HepG2 (cell line): ENCODE measurements around the gene PRIMA1. TPM values are rescaled to one million over a fixed set of nuclear protein-coding genes. Genes with fewer than 3 reads are reported as not detected.

Experiments
- ATAC-seq: fragments of 200-7000 bp; cut with Tn5 transposase; 3 replicates; pipeline ENCODE4 v1.9.1; 2020; ENCODE audit warnings: mild to moderate bottlenecking, moderate library complexity
- BruUV-seq: library from RNA; stranded (reverse); fragments of 400-500 nt; replicated peaks from 2 replicates; lab custom pipeline; 2021; lab: Mats Ljungman, UMichigan
- CTCF ChIA-PET: fragments of 300-600 bp; formaldehyde crosslinking; extraction: SDS; loops from one replicate; lab custom pipeline; 2021; ENCODE audit warnings: low total read pairs, inconsistent platforms, low intra/inter-chr PET ratio; lab: Yijun Ruan, JAX
- POLR2A ChIA-PET: fragments of 350-600 bp; sonication (Branson Sonifier 250); formaldehyde crosslinking; loops from one replicate; lab custom pipeline; 2020; ENCODE audit warnings: antibody characterized with exemption, inconsistent platforms; lab: Yijun Ruan, JAX
- DNase-seq: peaks from one replicate; pipeline ENCODE4 v3.0.0-alpha.2; 2015; ENCODE audit warnings: low spot score
- FAIRE-seq: peaks from 3 replicates; lab custom pipeline; 2011; peaks lifted over from hg19 to GRCh38; lab: Jason Lieb, UNC
- H2AFZ ChIP-seq: one replicate; pipeline ENCODE4 v1.6.1; 2011; ENCODE audit warnings: low read length, inconsistent platforms
- H3K27ac ChIP-seq: fragments of 300-600 bp; 3 replicates; pipeline ENCODE4 v1.8.0; 2011; ENCODE audit warnings: mixed run types, mild to moderate bottlenecking, mixed read lengths, low read length, inconsistent platforms; ENCODE audit not compliant: insufficient read depth; ENCODE audit errors: extremely low read length
- H3K27me3 ChIP-seq, 2 experiments: fragments of 200-600 bp in 1 of 2; 2 replicates in 1 of 2; 3 replicates in 1 of 2; pipeline versions ENCODE4 v1.6.0 to v1.8.0; 2011; ENCODE audit warnings: low read length in 2 of 2, mild to moderate bottlenecking in 2 of 2, moderate library complexity in 2 of 2, inconsistent platforms in 1 of 2; ENCODE audit not compliant: insufficient read depth in 2 of 2, control insufficient read depth in 1 of 2
- H3K36me3 ChIP-seq, 2 experiments: fragments of 200-600 bp in 1 of 2; replicated peaks in 1 of 2; 2 replicates in 1 of 2; 3 replicates in 1 of 2; pipeline versions ENCODE4 v1.5.1 to v1.8.0; 2011; ENCODE audit warnings: low read length in 2 of 2, inconsistent platforms in 1 of 2; ENCODE audit not compliant: insufficient read depth in 2 of 2, control insufficient read depth in 1 of 2
- H3K4me1 ChIP-seq: 2 replicates; pipeline ENCODE4 v1.5.1; 2012; ENCODE audit warnings: low read length, inconsistent platforms; ENCODE audit not compliant: insufficient read depth
- H3K4me2 ChIP-seq: 2 replicates; pipeline ENCODE4 v1.6.0; 2011; ENCODE audit warnings: low read depth, low read length, inconsistent platforms
- H3K4me3 ChIP-seq, 3 experiments: fragments of 200-600 bp in 1 of 3; sonication (generic), shearing (Covaris generic) in 1 of 3; replicated peaks in 1 of 3; 2 replicates each; pipeline ENCODE4 v1.5.1; 2011 to 2016; ENCODE audit warnings: low read length in 3 of 3, inconsistent platforms in 2 of 3, low read depth in 2 of 3, mild to moderate bottlenecking in 2 of 3, control low read depth in 1 of 3, mixed read lengths in 1 of 3; ENCODE audit not compliant: insufficient read depth in 1 of 3
- H3K79me2 ChIP-seq: one replicate; pipeline ENCODE4 v1.6.1; 2011; ENCODE audit warnings: low read length, inconsistent platforms; ENCODE audit not compliant: insufficient read depth
- H3K9ac ChIP-seq: 2 replicates; pipeline ENCODE4 v1.6.0; 2011; ENCODE audit warnings: mild to moderate bottlenecking, low read depth, low read length, inconsistent platforms; ENCODE audit not compliant: insufficient read depth
- H3K9me3 ChIP-seq: 2 replicates; pipeline ENCODE4 v1.5.1; 2012; ENCODE audit warnings: mild to moderate bottlenecking, low read length
- H4K20me1 ChIP-seq: 2 replicates; pipeline ENCODE4 v1.6.0; 2011; ENCODE audit warnings: inconsistent platforms, mild to moderate bottlenecking, low read length, moderate library complexity; ENCODE audit not compliant: insufficient read depth
- ARHGAP35 ChIP-seq: sonication (generic); formaldehyde crosslinking; IDR thresholded peaks from 2 replicates; pipeline ENCODE4 v1.9.0; 2022; ENCODE audit warnings: mild to moderate bottlenecking, inconsistent platforms, moderate library complexity, missing genetic modification reagents, borderline replicate concordance
- BRD4 ChIP-seq: sonication (generic); formaldehyde crosslinking; IDR thresholded peaks from 2 replicates; pipeline ENCODE4 v1.4.0; 2020; ENCODE audit warnings: missing genetic modification reagents
- ISX ChIP-seq: sonication (generic); formaldehyde crosslinking; conservative IDR thresholded peaks from 2 replicates; pipeline ENCODE4 v1.5.0; 2020; ENCODE audit warnings: missing genetic modification reagents
- KAT2B ChIP-seq: fragments of 150-350 bp; IDR thresholded peaks from 2 replicates; pipeline ENCODE4 v1.6.1; 2014; ENCODE audit warnings: low read depth, low read length, borderline replicate concordance
- LCORL ChIP-seq, 2 experiments: fragments of 450-650 bp in 1 of 2; sonication (generic) in 1 of 2; formaldehyde crosslinking in 1 of 2; IDR thresholded peaks; 2 replicates each; pipeline versions ENCODE4 v1.5.0 to v1.6.1; 2017 to 2020; ENCODE audit warnings: antibody characterized with exemption in 1 of 2, missing genetic modification reagents in 1 of 2
- MED13 ChIP-seq: sonication (generic); formaldehyde crosslinking; IDR thresholded peaks from 2 replicates; pipeline ENCODE4 v1.5.0; 2020; ENCODE audit warnings: missing genetic modification reagents
- MED8 ChIP-seq: sonication (generic); formaldehyde crosslinking; IDR thresholded peaks from 2 replicates; pipeline ENCODE4 v1.8.1; 2023; ENCODE audit warnings: mild to moderate bottlenecking, missing genetic modification reagents; ENCODE audit not compliant: insufficient replicate concordance
- PAWR ChIP-seq: sonication (generic); formaldehyde crosslinking; IDR thresholded peaks from 2 replicates; pipeline ENCODE4 v1.4.0; 2020; ENCODE audit warnings: missing genetic modification reagents, mild to moderate bottlenecking, borderline replicate concordance
- SRSF9 ChIP-seq: fragments of 200-400 bp; formaldehyde crosslinking; IDR thresholded peaks from 2 replicates; pipeline ENCODE4 v1.6.1; 2018; ENCODE audit warnings: borderline replicate concordance, mild to moderate bottlenecking, low read depth, low read length; ENCODE audit not compliant: insufficient read depth, poor library complexity, severe bottlenecking
- STAG1 ChIP-seq: sonication (generic); formaldehyde crosslinking; IDR thresholded peaks from 2 replicates; pipeline ENCODE4 v1.4.0; 2020; ENCODE audit warnings: missing genetic modification reagents
- ZKSCAN1 ChIP-seq: fragments of 150-350 bp; IDR thresholded peaks from 2 replicates; pipeline ENCODE4 v1.6.1; 2014; ENCODE audit warnings: low read length
- ZNF207 ChIP-seq: fragments of 450-650 bp; IDR thresholded peaks from 2 replicates; pipeline ENCODE4 v1.6.1; 2016; ENCODE audit warnings: antibody characterized with exemption, borderline replicate concordance
- ZNF367 ChIP-seq: sonication (generic); formaldehyde crosslinking; IDR thresholded peaks from 2 replicates; pipeline ENCODE4 v1.4.0; 2020; ENCODE audit warnings: missing genetic modification reagents, borderline replicate concordance
- ZNF430 ChIP-seq: sonication (generic); formaldehyde crosslinking; IDR thresholded peaks from 2 replicates; pipeline ENCODE4 v1.9.0; 2021; ENCODE audit warnings: mild to moderate bottlenecking, missing genetic modification reagents
- ZNF724P ChIP-seq: sonication (generic); formaldehyde crosslinking; IDR thresholded peaks from 2 replicates; pipeline ENCODE4 v1.8.0; 2022; ENCODE audit warnings: missing genetic modification reagents, borderline replicate concordance
- ZNF839 ChIP-seq: sonication (generic); formaldehyde crosslinking; IDR thresholded peaks from 2 replicates; pipeline ENCODE4 v1.4.0; 2020; ENCODE audit warnings: missing genetic modification reagents, mild to moderate bottlenecking, borderline replicate concordance
- WGBS: methylation state at CpG from one replicate; pipeline ENCODE4 v1.1.6; 2017; ENCODE audit warnings: low lambda C conversion rate; 5-methylcytosine and 5-hydroxymethylcytosine counted together
- in situ Hi-C: cut with HindIII; loops from 2 replicates; pipeline ENCODE4 v1.10.0; 2017; ENCODE audit warnings: low pct_unique_long_range_greater_than_20kb; ENCODE audit not compliant: extremely low pct_ligation_motif_present
- intact Hi-C: fragments of 100-400 bp; cut with micrococcal nuclease; formaldehyde crosslinking; loops from one replicate; pipeline ENCODE4 v1.10.0; 2022; ENCODE audit not compliant: unreplicated experiment
- polyA plus RNA-seq, 8 experiments: library from polyadenylated mRNA; depleted of rRNA in 3 of 8; stranded (reverse) in 7 of 8; unstranded in 1 of 8; fragments of >200 nt; fragmentation: Illumina TruSeq in 4 of 8; extraction: Trizol in 4 of 8; gene quantifications; 2 replicates each; pipeline versions ENCODE4 v1.2.1 to v1.2.3, GENCODE V29; 2011 to 2016; ENCODE audit warnings: low read depth in 4 of 8, missing spikeins in 1 of 8, mixed read lengths in 1 of 8; ENCODE audit not compliant: insufficient read depth in 1 of 8
- total RNA-seq, 5 experiments: library from RNA; depleted of rRNA; stranded (reverse); fragments of >200 nt; fragmentation: Illumina TruSeq; extraction: Trizol; gene quantifications; 2 replicates each; pipeline ENCODE4 v1.2.3, GENCODE V29; 2016; ENCODE audit warnings: low read depth in 1 of 5

PRIMA1 gene
- total and polyA plus RNA-seq, 2 of the 13 experiments (the other 11 are each of a cell fraction or from before 2014, with no cell fraction given) = 2.4 to 3.2 TPM

DNA sequence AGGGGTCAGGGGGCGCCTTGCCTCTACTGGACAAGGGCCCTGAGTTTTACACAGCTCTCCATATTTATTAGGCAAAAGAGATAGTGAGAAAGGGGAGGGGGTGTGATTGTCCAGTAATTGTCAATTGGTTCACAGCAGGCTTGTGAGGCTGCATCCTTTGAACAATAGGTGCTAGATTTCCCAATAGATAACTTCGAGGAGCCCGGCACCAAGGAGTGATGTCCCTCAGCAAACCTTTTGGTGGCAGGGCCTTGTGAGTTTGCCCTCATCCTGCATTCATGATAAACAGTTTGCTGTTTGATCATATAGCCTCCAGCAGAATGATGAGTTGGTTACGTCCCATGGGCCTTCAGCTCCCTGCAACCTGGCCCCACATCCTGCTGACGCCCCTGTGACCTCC is 2.7 kb upstream of the PRIMA1 start:
- Histone ChIP-seq H3K4me3 (no peak overlapping the region), H2AFZ (no peak overlapping the region), H3K4me1 (peaks cover 68% of the 10 kb centered on the region), H3K79me2 (no peaks in the 10 kb centered on the region), H3K27me3 (peaks cover 1 to 15% of the 10 kb centered on the region in 2 experiments; a peak in 2 of 5 replicates), H3K4me2 (no peak overlapping the region), H3K9ac (no peak overlapping the region), H3K36me3 (no peaks in the 10 kb centered on the region), H3K27ac (no peak overlapping the region), H3K9me3 (no peaks in the 10 kb centered on the region), H4K20me1 (no peaks in the 10 kb centered on the region)
- in situ Hi-C loops = no loop called here
- no TSS peak for BruUV-seq
- no peak for ATAC-seq
- ChIA-PET CTCF (no interaction called here), POLR2A (interaction anchor here (0.9 kb wide), 1 partner anchor 9 kb away, joined by 3 read pairs; no protein-coding TSS in a partner anchor)
- intact Hi-C loops = no loop called here
- TF ChIP-seq PAWR (CRISPR knock-in tag) (no peak), ARHGAP35 (CRISPR knock-in tag) (no peak), ISX (CRISPR knock-in tag) (no peak), ZNF839 (CRISPR knock-in tag) (no peak), ZNF430 (CRISPR knock-in tag) (no peak), ZNF207 (no peak)
- no peak for DNase-seq
- 50% methylated on average over 5 of the region's 5 CpGs for WGBS
- FAIRE-seq = no peak

DNA sequence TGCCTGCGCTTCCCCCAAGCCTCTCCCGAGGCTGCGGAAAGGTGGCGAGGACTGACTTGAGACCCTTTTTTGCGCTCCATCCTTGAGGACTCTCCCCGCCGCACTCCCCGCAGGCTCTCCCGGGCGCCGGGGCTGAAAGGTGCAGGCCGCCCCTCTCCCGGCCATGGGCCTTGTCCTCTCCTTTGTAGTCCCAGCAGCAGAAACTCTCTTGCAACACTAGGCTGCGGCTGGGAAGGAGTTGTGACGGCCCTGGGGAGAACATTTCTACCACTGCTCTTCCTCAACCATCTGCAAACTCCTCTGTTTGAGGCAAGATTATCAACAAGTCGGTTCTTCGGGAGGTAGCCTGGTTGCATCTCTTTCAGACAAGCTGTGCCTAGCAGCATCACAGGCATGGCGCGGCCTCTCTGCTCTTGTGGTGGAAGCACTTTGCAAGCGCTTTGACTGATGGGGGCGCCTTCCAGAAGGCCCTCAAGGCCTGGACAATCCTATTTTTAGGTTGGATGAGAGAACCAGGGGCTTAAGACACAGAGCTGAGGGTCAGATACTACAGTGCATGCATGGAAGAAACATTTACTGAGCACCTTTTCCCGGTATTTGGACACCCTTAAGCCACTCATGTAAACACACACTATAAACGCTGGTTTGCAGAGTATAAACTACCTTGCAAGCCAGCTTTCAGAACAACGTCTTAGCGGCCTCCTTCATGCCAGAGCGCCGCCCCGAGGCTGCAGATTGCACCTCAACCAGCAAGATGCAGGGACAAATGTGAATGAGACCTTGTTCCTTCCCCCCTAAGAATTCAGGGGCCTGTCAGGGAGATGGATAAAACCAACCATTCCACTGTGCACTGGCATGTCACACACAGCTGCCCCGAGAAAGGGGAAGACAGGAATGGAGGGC is 1.2 kb upstream of the PRIMA1 start:
- Histone ChIP-seq H3K27ac (no peak overlapping the region), H2AFZ (no peak overlapping the region), H3K4me1 (peaks cover 58% of the 10 kb centered on the region), H3K79me2 (no peaks in the 10 kb centered on the region), H4K20me1 (no peaks in the 10 kb centered on the region), H3K4me2 (peak overlapping the region; percentile 94), H3K36me3 (no peaks in the 10 kb centered on the region), H3K9ac (peak overlapping the region; percentile 33; the same call in 1 of the 2 replicates), H3K27me3 (peaks cover 0 to 15% of the 10 kb centered on the region in 2 experiments; a peak in 2 of 5 replicates), H3K9me3 (no peaks in the 10 kb centered on the region), H3K4me3 (peak overlapping the region; percentile 52 to 71 (median 56))
- no peak for DNase-seq
- in situ Hi-C loops (no loop called here), intact Hi-C loops (loop anchor here (1.0 to 10.0 kb wide), 3 partner anchors 53 to 132 kb away; no protein-coding TSS in a partner anchor)
- ATAC-seq = peak; percentile 55
- ChIA-PET CTCF (interaction anchor here (1.2 kb wide), 1 partner anchor 53 kb away, joined by 5 read pairs; no protein-coding TSS in a partner anchor), POLR2A (interaction anchor here (1.9 kb wide), 1 partner anchor 11 kb away, joined by 5 read pairs; no protein-coding TSS in a partner anchor)
- no TSS peak for BruUV-seq
- WGBS = 2% methylated on average over 16 of the region's 29 CpGs
- peak; percentile 30 for FAIRE-seq
- TF ChIP-seq SRSF9 (no peak), ZNF367 (no peak), KAT2B (no peak), MED8 (CRISPR knock-in tag) (no peak), MED13 (no peak), ZKSCAN1 (no peak), LCORL (IDR thresholded peaks at IDR 0.05) (no peak), LCORL (CRISPR knock-in tag; IDR thresholded peaks at IDR 0.05) (no peak), ZNF724P (CRISPR knock-in tag) (no peak), STAG1 (CRISPR knock-in tag) (peak; percentile 41), BRD4 (CRISPR knock-in tag) (no peak)
